Transverse colon (tissue), 4 donors: ENCODE measurements around the gene RAPGEF2. TPM values are rescaled to one million over a fixed set of nuclear protein-coding genes. Genes with fewer than 3 reads are reported as not detected.

Experiments
- DNase-seq: peaks from one replicate; pipeline ENCODE4 v3.0.0-alpha.2; 2019
- H3K27ac ChIP-seq, 4 donors: fragments of 200-600 bp; sonication (generic); 2 replicates each; pipeline ENCODE4 v1.5.1; 2016 to 2018; ENCODE audit warnings: inconsistent platforms in 4 of 4
- H3K27me3 ChIP-seq: fragments of 200-600 bp; sonication (generic); 2 replicates; pipeline ENCODE4 v1.5.1; 2017; ENCODE audit warnings: inconsistent platforms
- H3K36me3 ChIP-seq, 4 donors: fragments of 200-600 bp; sonication (generic); 2 replicates each; pipeline ENCODE4 v1.5.1; 2017 to 2019; ENCODE audit warnings: inconsistent platforms in 4 of 4
- H3K4me1 ChIP-seq, 4 donors: fragments of 200-600 bp; sonication (generic); 2 replicates each; pipeline ENCODE4 v1.5.1; 2017 to 2020; ENCODE audit warnings: inconsistent platforms in 4 of 4
- H3K4me3 ChIP-seq, 4 donors: fragments of 200-600 bp; sonication (generic); 1 replicate in 1 of 4; 2 replicates in 3 of 4; pipeline versions ENCODE4 v1.5.1 to v1.6.1; 2017 to 2019; ENCODE audit warnings: inconsistent platforms in 4 of 4
- H3K9me3 ChIP-seq, 2 donors: fragments of 200-600 bp; sonication (generic); 2 replicates each; pipeline ENCODE4 v1.5.1; 2017 to 2019; ENCODE audit warnings: inconsistent platforms in 2 of 2
- CTCF ChIP-seq, 5 experiments: fragments of 200-600 bp in 3 of 5; fragments of 450-650 bp in 2 of 5; sonication (generic) in 3 of 5; IDR thresholded peaks; 1 replicate in 2 of 5; 2 replicates in 3 of 5; pipeline ENCODE4 v1.5.1; 2016 to 2017; ENCODE audit warnings: antibody characterized with exemption in 5 of 5, inconsistent platforms in 3 of 5, mild to moderate bottlenecking in 2 of 5, moderate library complexity in 1 of 5
- EP300 ChIP-seq: sonication (generic); formaldehyde crosslinking; IDR thresholded peaks from one replicate; pipeline ENCODE4 v1.6.1; 2017; ENCODE audit warnings: antibody characterized with exemption, low read depth
- POLR2A ChIP-seq: fragments of 450-650 bp; IDR thresholded peaks from one replicate; pipeline ENCODE4 v1.6.1; 2016; ENCODE audit warnings: antibody characterized with exemption, mild to moderate bottlenecking, moderate library complexity
- POLR2AphosphoS5 ChIP-seq, 3 donors: sonication (generic); formaldehyde crosslinking; IDR thresholded peaks; one replicate each; pipeline ENCODE4 v1.6.1; 2016; ENCODE audit warnings: antibody characterized with exemption in 3 of 3
- WGBS, 2 donors: methylation state at CpG; one replicate each; pipeline ENCODE4 v1.1.5; 2018; ENCODE audit warnings: low coverage in 1 of 2; 5-methylcytosine and 5-hydroxymethylcytosine counted together
- in situ Hi-C, 4 donors: fragments of 200-750 bp; cut with MboI; loops; one replicate each; pipeline versions ENCODE4 v1.15.0 to v1.15.1; 2017; ENCODE audit warnings: low sequenced_read_pairs in 3 of 4, low pct_ligation_motif_present in 1 of 4, low pct_unique_long_range_greater_than_20kb in 1 of 4
- intact Hi-C: fragments of 100-400 bp; cut with DNase I; formaldehyde crosslinking; loops from one replicate; pipeline ENCODE4 v1.15.1; 2023; ENCODE audit warnings: low total_unique reads
- total RNA-seq, 4 donors: library from RNA; depleted of rRNA; stranded (reverse); fragments of >200 nt; gene quantifications; one replicate each; pipeline ENCODE4 v1.1.0, GENCODE V29; 2016

Gene RAPGEF2
- total RNA-seq, 4 donors from 2014 or later, result 23.3 to 64.8 (median 49.6) TPM

GRCh38 chr4:159360549-159360948 is 257.7 kb downstream of the RAPGEF2 start:
- no peaks in the 10 kb centered on the region for H3K4me1 ChIP-seq
- WGBS, 2 donors, result 63 to 82% methylated on average over 2 to 3 of the region's 3 CpGs
- TF ChIP-seq POLR2AphosphoS5 (IDR thresholded peaks at IDR 0.05) (no peak), EP300 (no peak), CTCF (IDR thresholded peaks at IDR 0.05) (no peak), POLR2A (no peak)
- in situ Hi-C loops (no loop called here), intact Hi-C loops (no loop called here)
- H3K36me3 ChIP-seq, result peaks cover 0 to 29% (median 8%) of the 10 kb centered on the region in 4 donors
- no peak overlapping the region for H3K27ac ChIP-seq
- no peaks in the 10 kb centered on the region for H3K27me3 ChIP-seq
- no peak overlapping the region for H3K4me3 ChIP-seq
- no peak for DNase-seq
- no peaks in the 10 kb centered on the region for H3K9me3 ChIP-seq

GRCh38 chr4:159363361-159363760 is 260.5 kb downstream of the RAPGEF2 start:
- DNase-seq, result no peak
- intact Hi-C loops, result no loop called here
- no peaks in the 10 kb centered on the region for H3K9me3 ChIP-seq
- H3K4me1 ChIP-seq, result no peaks in the 10 kb centered on the region
- in situ Hi-C loops, result no loop called here
- H3K36me3 ChIP-seq, result peaks cover 0 to 10% (median 0%) of the 10 kb centered on the region in 4 donors
- no peak overlapping the region for H3K4me3 ChIP-seq
- no peak overlapping the region for H3K27ac ChIP-seq
- no peak for TF ChIP-seq CTCF (IDR thresholded peaks at IDR 0.05)
- TF ChIP-seq POLR2A, result no peak
- TF ChIP-seq POLR2AphosphoS5 (IDR thresholded peaks at IDR 0.05), result no peak
- no peak for TF ChIP-seq EP300
- no peaks in the 10 kb centered on the region for H3K27me3 ChIP-seq
- 88 to 92% methylated on average over 2 to 3 of the region's 3 CpGs for WGBS, 2 donors

- no peaks in the 10 kb centered on the region for H3K4me1 ChIP-seq
- in situ Hi-C loops, result no loop called here
- intact Hi-C loops, result loop anchor here (5.0 kb wide), 1 partner anchor 1790 kb away; no protein-coding TSS in a partner anchor
These were observed 264.3 kb downstream of the RAPGEF2 start for GRCh38 chr4:159366966-159367780.

GRCh38 chr4:159367781-159368080 is 264.9 kb downstream of the RAPGEF2 start:
- no peak overlapping the region for H3K4me3 ChIP-seq
- H3K36me3 ChIP-seq, result no peaks in the 10 kb centered on the region
- intact Hi-C loops, result loop anchor here (5.0 kb wide), 1 partner anchor 1790 kb away; no protein-coding TSS in a partner anchor
- no peak for DNase-seq
- H3K27ac ChIP-seq, result no peak overlapping the region
- 36 to 60% methylated on average over 2 of the region's 2 CpGs for WGBS, 2 donors
- H3K27me3 ChIP-seq, result no peaks in the 10 kb centered on the region
- no peak for TF ChIP-seq POLR2A
- no peak for TF ChIP-seq CTCF (IDR thresholded peaks at IDR 0.05)
- TF ChIP-seq POLR2AphosphoS5 (IDR thresholded peaks at IDR 0.05), result no peak
- no peak for TF ChIP-seq EP300
- in situ Hi-C loops, result no loop called here
- no peaks in the 10 kb centered on the region for H3K9me3 ChIP-seq
- no peaks in the 10 kb centered on the region for H3K4me1 ChIP-seq

More at GRCh38 chr4:159366966-159367780, 264.3 kb downstream of the RAPGEF2 start:
- DNase-seq, result no peak
- Histone ChIP-seq H3K36me3 (no peaks in the 10 kb centered on the region), H3K27me3 (no peaks in the 10 kb centered on the region), H3K27ac (no peak overlapping the region), H3K9me3 (no peaks in the 10 kb centered on the region), H3K4me3 (no peak overlapping the region)
- WGBS, 2 donors, result 58 to 66% methylated on average over 6 to 9 of the region's 9 CpGs
- TF ChIP-seq POLR2A (no peak), POLR2AphosphoS5 (IDR thresholded peaks at IDR 0.05) (no peak), EP300 (no peak), CTCF (IDR thresholded peaks at IDR 0.05) (no peak)
